Smooth muscle cell (in vitro differentiated cells): ENCODE measurements around the gene SORCS3. TPM values are rescaled to one million over a fixed set of nuclear protein-coding genes. Genes with fewer than 3 reads are reported as not detected.

Experiments
- DNase-seq: peaks from one replicate; lab custom pipeline; 2025; ENCODE audit not compliant: unreplicated experiment; lab: John Stamatoyannopoulos, UW
- H2AFZ ChIP-seq: fragments of 200-600 bp; sonication (generic); 2 replicates; pipeline ENCODE4 v1.6.0; 2016; ENCODE audit warnings: antibody characterized with exemption, low read depth, mild to moderate bottlenecking
- H3F3A ChIP-seq: fragments of 200-600 bp; sonication (generic); 2 replicates; pipeline ENCODE4 v1.6.0; 2017; ENCODE audit warnings: antibody characterized with exemption, low read depth
- H3K27ac ChIP-seq: fragments of 200-600 bp; sonication (generic); 2 replicates; pipeline ENCODE4 v1.5.1; 2016; ENCODE audit warnings: low read depth, mild to moderate bottlenecking
- H3K27me3 ChIP-seq: fragments of 200-600 bp; sonication (generic); 2 replicates; pipeline ENCODE4 v1.6.1; 2016; ENCODE audit warnings: low read depth, mild to moderate bottlenecking
- H3K36me3 ChIP-seq: fragments of 200-600 bp; sonication (generic); 2 replicates; pipeline ENCODE4 v1.5.1; 2016; ENCODE audit warnings: low read depth
- H3K4me1 ChIP-seq: fragments of 200-600 bp; sonication (generic); 2 replicates; pipeline ENCODE4 v1.5.1; 2016; ENCODE audit warnings: low read depth
- H3K4me2 ChIP-seq: fragments of 200-600 bp; sonication (generic); 2 replicates; pipeline ENCODE4 v1.6.0; 2016; ENCODE audit warnings: mild to moderate bottlenecking
- H3K4me3 ChIP-seq: fragments of 200-600 bp; sonication (generic); 2 replicates; pipeline ENCODE4 v1.5.1; 2016; ENCODE audit warnings: mild to moderate bottlenecking
- H3K79me2 ChIP-seq: fragments of 200-600 bp; sonication (generic); 2 replicates; pipeline ENCODE4 v1.6.0; 2016; ENCODE audit warnings: low read depth, mild to moderate bottlenecking
- H3K9ac ChIP-seq: fragments of 200-600 bp; sonication (generic); 2 replicates; pipeline ENCODE4 v1.6.0; 2016; ENCODE audit warnings: low read depth
- H3K9me3 ChIP-seq: fragments of 200-600 bp; sonication (generic); replicated peaks from 2 replicates; pipeline ENCODE4 v1.5.1; 2016; ENCODE audit warnings: low read depth
- H4K20me1 ChIP-seq: fragments of 200-600 bp; sonication (generic); 2 replicates; pipeline ENCODE4 v1.6.0; 2016; ENCODE audit warnings: low read depth
- WGBS: methylation state at CpG from one replicate; pipeline ENCODE4 v1.1.7; 2016; ENCODE audit warnings: low lambda C conversion rate; 5-methylcytosine and 5-hydroxymethylcytosine counted together
- polyA plus RNA-seq: library from polyadenylated mRNA; unstranded; fragments of >200 nt; fragmentation: Nextera tagmentation; extraction: Ambion mirVana; gene quantifications from 2 replicates; pipeline ENCODE4 v1.2.1, GENCODE V29; 2016
- total RNA-seq: library from RNA; depleted of rRNA; stranded (reverse); fragments of >200 nt; gene quantifications from 2 replicates; pipeline ENCODE4 v1.2.3, GENCODE V29; 2014
- TF ChIP-seq, protein P1 (sequence below): fragments of 200-600 bp; sonication (generic); IDR thresholded peaks from 2 replicates; pipeline ENCODE4 v1.5.1; 2017; ENCODE audit warnings: borderline replicate concordance, mild to moderate bottlenecking, antibody characterized with exemption; ENCODE audit not compliant: insufficient read depth, poor library complexity, severe bottlenecking

The SORCS3 gene
- total and polyA plus RNA-seq, 2 experiments from 2014 or later: not detected

DNA sequence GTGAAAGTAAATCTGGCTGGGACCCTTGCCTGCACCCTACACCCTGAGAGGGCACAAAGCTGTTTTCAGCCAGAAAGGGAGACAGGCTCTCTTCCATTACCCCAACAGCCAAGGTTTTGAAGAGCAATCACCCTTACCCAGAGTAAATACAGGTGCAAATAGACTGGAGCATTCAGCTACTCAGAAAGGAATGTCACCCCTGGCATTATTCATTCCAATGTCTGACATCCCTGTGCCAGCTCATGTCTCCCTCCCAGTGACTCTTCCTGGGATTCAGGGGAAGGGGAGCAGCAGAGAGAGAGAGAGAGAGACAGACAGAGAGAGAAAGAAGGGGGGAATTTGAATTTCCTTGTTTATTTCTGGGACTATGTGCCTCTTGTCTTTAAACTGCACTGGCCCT, 611.8 kb downstream of the SORCS3 start:
- peaks cover 13% of the 10 kb centered on the region for H3K27me3 ChIP-seq
- no peak overlapping the region for H3K4me2 ChIP-seq
- no peaks in the 10 kb centered on the region for H3K79me2 ChIP-seq

DNA sequence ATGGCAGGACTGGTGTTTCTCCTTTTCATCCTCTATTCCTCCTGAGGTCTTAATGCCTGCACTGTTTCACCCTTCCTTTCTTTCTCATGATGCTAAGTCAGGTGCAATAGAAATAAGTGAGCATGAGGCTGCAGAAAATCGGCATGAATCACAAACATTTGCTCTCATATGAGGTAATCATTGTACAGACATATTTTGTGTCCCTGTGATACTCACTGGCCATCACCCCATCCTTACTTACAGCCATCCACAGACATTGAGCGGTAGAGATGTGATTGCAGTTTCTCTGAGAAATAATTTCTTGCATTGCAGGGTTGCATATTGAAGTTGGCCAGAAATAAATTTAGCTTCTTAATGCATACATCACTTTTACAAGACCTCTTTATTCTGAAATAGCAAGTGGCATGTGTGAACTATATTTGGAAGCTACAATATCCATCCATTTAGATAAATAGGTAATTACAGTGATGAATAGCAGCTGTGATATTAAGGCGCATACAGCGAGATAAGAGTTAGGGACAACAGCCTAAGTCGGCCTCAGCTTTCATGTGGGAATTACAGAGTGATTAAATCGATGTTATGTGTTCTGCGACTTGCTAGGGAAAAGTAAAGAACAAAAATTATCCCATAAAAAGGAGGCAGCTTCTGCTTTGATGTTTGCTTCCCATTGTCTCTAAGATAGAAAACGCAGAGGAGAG, 612.6 kb downstream of the SORCS3 start:
- no peak overlapping the region for H3K9ac ChIP-seq
- H2AFZ ChIP-seq: no peak overlapping the region
- H3K4me2 ChIP-seq: no peak overlapping the region
- no peaks in the 10 kb centered on the region for H3K36me3 ChIP-seq
- no peaks in the 10 kb centered on the region for H3K79me2 ChIP-seq
- H3K4me3 ChIP-seq: no peak overlapping the region
- TF ChIP-seq, protein P1, sequence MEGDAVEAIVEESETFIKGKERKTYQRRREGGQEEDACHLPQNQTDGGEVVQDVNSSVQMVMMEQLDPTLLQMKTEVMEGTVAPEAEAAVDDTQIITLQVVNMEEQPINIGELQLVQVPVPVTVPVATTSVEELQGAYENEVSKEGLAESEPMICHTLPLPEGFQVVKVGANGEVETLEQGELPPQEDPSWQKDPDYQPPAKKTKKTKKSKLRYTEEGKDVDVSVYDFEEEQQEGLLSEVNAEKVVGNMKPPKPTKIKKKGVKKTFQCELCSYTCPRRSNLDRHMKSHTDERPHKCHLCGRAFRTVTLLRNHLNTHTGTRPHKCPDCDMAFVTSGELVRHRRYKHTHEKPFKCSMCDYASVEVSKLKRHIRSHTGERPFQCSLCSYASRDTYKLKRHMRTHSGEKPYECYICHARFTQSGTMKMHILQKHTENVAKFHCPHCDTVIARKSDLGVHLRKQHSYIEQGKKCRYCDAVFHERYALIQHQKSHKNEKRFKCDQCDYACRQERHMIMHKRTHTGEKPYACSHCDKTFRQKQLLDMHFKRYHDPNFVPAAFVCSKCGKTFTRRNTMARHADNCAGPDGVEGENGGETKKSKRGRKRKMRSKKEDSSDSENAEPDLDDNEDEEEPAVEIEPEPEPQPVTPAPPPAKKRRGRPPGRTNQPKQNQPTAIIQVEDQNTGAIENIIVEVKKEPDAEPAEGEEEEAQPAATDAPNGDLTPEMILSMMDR: no peak
- no peaks in the 10 kb centered on the region for H3F3A ChIP-seq
- no peaks in the 10 kb centered on the region for H3K4me1 ChIP-seq
- H3K9me3 ChIP-seq: no peaks in the 10 kb centered on the region
- WGBS: 80% methylated on average over 8 of the region's 8 CpGs
- no peaks in the 10 kb centered on the region for H4K20me1 ChIP-seq
- H3K27me3 ChIP-seq: peaks cover 13% of the 10 kb centered on the region
- DNase-seq: no peak
- H3K27ac ChIP-seq: no peak overlapping the region

More for the DNA sequence above, 611.8 kb downstream of the SORCS3 start:
- no peak overlapping the region for H3K27ac ChIP-seq
- H3K4me3 ChIP-seq: no peak overlapping the region
- H3K36me3 ChIP-seq: no peaks in the 10 kb centered on the region
- H3K4me1 ChIP-seq: no peaks in the 10 kb centered on the region
- H2AFZ ChIP-seq: no peak overlapping the region
- H3K9ac ChIP-seq: no peak overlapping the region
- no peaks in the 10 kb centered on the region for H4K20me1 ChIP-seq
- H3K9me3 ChIP-seq: no peaks in the 10 kb centered on the region
- no peaks in the 10 kb centered on the region for H3F3A ChIP-seq
- no peak for DNase-seq
- TF ChIP-seq, protein P1: no peak

DNA sequence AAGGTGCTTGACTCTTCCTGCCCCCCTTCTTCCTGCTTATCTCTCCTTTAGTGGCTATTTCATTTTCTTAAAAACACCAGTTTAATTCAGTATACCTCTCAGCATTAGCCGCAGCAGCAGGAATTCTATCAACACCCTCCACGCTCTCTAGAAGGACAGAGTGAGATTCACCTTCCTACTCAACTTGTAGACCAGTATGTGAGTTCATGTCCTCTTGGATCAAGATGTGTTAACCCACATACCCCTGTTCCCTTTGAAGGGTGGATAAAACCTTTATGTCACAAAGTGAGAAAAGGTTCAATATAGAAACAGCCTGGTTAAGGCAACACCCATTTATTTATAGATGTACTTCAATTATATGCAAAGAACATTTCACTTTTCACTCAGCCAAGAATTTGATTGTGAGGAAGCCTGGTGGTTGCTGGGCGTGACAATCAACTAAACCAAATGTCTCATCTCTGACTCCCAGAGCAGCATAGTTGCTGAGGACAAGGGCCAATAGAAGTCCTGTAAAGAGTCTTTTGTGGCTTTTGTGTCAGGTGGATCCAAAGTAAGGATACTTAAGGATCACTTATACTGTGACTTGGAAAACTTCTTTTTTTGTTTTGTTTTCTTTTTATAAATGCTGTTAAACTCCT, 617.1 kb downstream of the SORCS3 start:
- Histone ChIP-seq H3K27ac (no peak overlapping the region), H3F3A (no peaks in the 10 kb centered on the region), H3K79me2 (no peaks in the 10 kb centered on the region), H3K4me1 (no peaks in the 10 kb centered on the region), H3K4me2 (no peak overlapping the region), H3K4me3 (no peak overlapping the region), H3K27me3 (peaks cover 17% of the 10 kb centered on the region), H3K9ac (no peak overlapping the region), H3K36me3 (no peaks in the 10 kb centered on the region), H3K9me3 (no peaks in the 10 kb centered on the region), H2AFZ (no peak overlapping the region), H4K20me1 (no peaks in the 10 kb centered on the region)
- TF ChIP-seq, protein P1: no peak
- WGBS: 96% methylated on average over 3 of the region's 3 CpGs
- DNase-seq: no peak
